DOHH2 (cell line): Measurements from ENCODE around the gene ANK3.

Experiments
- H3F3A ChIP-seq: fragments of 200-600 bp; sonication (generic), shearing (Covaris generic); 2 replicates; pipeline ENCODE4 v1.6.0; 2016; ENCODE audit warnings: antibody characterized with exemption, mild to moderate bottlenecking; ENCODE audit not compliant: control insufficient read depth, insufficient read depth
- H3K27ac ChIP-seq: fragments of 200-600 bp; sonication (generic); 2 replicates; pipeline ENCODE4 v1.5.1; 2014; ENCODE audit warnings: low read depth, mild to moderate bottlenecking, low read length, moderate library complexity
- H3K27me3 ChIP-seq: fragments of 200-600 bp; sonication (generic); 2 replicates; pipeline ENCODE4 v1.6.1; 2014; ENCODE audit warnings: mild to moderate bottlenecking, low read length, mixed read lengths; ENCODE audit not compliant: control insufficient read depth
- H3K36me3 ChIP-seq: fragments of 200-600 bp; sonication (generic); 2 replicates; pipeline ENCODE4 v1.6.1; 2014; ENCODE audit warnings: mild to moderate bottlenecking, low read length, moderate library complexity, mixed read lengths; ENCODE audit not compliant: control insufficient read depth
- H3K4me1 ChIP-seq: fragments of 200-600 bp; sonication (generic); 2 replicates; pipeline ENCODE4 v1.6.1; 2014; ENCODE audit warnings: mild to moderate bottlenecking, low read length, mixed read lengths; ENCODE audit not compliant: control insufficient read depth
- H3K4me2 ChIP-seq: fragments of 200-600 bp; sonication (generic); 2 replicates; pipeline ENCODE4 v1.6.0; 2014; ENCODE audit warnings: mild to moderate bottlenecking, low read length, moderate library complexity
- H3K4me3 ChIP-seq: fragments of 200-600 bp; sonication (generic); 2 replicates; pipeline ENCODE4 v1.5.1; 2014; ENCODE audit warnings: mild to moderate bottlenecking, low read length, mixed read lengths
- H3K79me2 ChIP-seq: fragments of 200-600 bp; sonication (generic); 2 replicates; pipeline ENCODE4 v1.6.1; 2014; ENCODE audit warnings: mild to moderate bottlenecking, low read length, mixed read lengths; ENCODE audit not compliant: control insufficient read depth
- H3K9me2 ChIP-seq: fragments of 200-600 bp; sonication (generic); replicated peaks from 2 replicates; pipeline ENCODE4 v1.6.1; 2014; ENCODE audit warnings: mild to moderate bottlenecking, low read length, mixed read lengths; ENCODE audit not compliant: control insufficient read depth
- H3K9me3 ChIP-seq: fragments of 200-600 bp; sonication (generic); 2 replicates; pipeline ENCODE4 v1.6.1; 2014; ENCODE audit warnings: antibody characterized with exemption, low read length, mixed read lengths; ENCODE audit not compliant: control insufficient read depth, insufficient read depth
- H4K20me1 ChIP-seq: fragments of 200-600 bp; sonication (generic); 2 replicates; pipeline ENCODE4 v1.6.0; 2014; ENCODE audit warnings: low read depth, mild to moderate bottlenecking, antibody characterized with exemption, low read length, moderate library complexity; ENCODE audit not compliant: control insufficient read depth, insufficient read depth
- CTCF ChIP-seq: fragments of 200-600 bp; sonication (generic); IDR thresholded peaks from one replicate; pipeline ENCODE4 v1.5.1; 2014; ENCODE audit warnings: antibody characterized with exemption, mild to moderate bottlenecking, low read depth, low read length; ENCODE audit not compliant: poor library complexity, severe bottlenecking
- EZH2phosphoT487 ChIP-seq: fragments of 200-600 bp; sonication (generic); IDR thresholded peaks from 2 replicates; pipeline ENCODE4 v1.6.1; 2017; ENCODE audit warnings: borderline replicate concordance, mild to moderate bottlenecking, antibody characterized with exemption, low read length, moderate library complexity, mixed read lengths

The ANK3 gene

DNA sequence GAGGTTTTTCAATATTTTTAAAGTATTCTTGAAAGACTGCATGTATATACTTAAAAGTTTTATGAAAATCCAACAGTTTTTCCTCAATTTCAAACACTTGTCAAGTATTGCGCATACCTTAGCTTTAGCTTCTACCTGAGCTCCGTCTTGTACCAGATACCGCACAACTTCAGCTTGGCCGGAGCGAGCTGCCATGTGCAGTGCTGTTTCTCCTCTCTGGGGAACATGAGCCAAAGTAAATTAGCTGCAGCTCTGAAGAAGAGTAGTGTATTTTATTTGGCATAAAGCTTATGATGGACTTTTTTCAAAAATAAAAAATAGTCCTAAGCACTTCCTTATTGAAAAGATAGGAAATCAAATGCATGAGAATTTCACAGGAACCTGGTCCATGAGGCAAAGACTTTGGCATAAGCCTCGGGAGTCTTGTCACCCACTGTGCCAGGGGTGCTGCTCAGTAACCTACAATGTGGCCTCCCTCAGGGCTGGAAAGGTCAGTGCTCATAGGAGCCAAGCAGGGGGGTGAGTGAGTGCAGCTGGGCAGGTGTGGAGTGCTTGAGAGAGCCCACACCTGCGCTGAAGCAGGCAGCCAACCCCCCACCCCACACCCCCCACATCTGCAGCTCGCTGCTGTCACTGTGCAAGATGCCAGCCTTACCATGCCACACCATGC is 189.5 kb downstream of the ANK3 start:
- Histone ChIP-seq H3K9me3 (no peaks in the 10 kb centered on the region), H3K27me3 (no peaks in the 10 kb centered on the region), H3K4me2 (no peak overlapping the region), H4K20me1 (no peaks in the 10 kb centered on the region), H3K4me1 (peaks cover 5% of the 10 kb centered on the region), H3K79me2 (no peaks in the 10 kb centered on the region), H3F3A (no peaks in the 10 kb centered on the region), H3K4me3 (no peak overlapping the region), H3K27ac (no peak overlapping the region), H3K36me3 (peaks cover 91% of the 10 kb centered on the region), H3K9me2 (no peaks in the 10 kb centered on the region)
- TF ChIP-seq CTCF, result no peak
- no peak for TF ChIP-seq EZH2phosphoT487

GRCh38 chr10:60197206-60197605 is 192.5 kb downstream of the ANK3 start:
- Histone ChIP-seq H3K79me2 (no peaks in the 10 kb centered on the region), H3K4me1 (no peaks in the 10 kb centered on the region), H3K9me3 (no peaks in the 10 kb centered on the region), H3K27me3 (no peaks in the 10 kb centered on the region), H3F3A (no peaks in the 10 kb centered on the region), H3K9me2 (no peaks in the 10 kb centered on the region), H3K36me3 (peaks cover 95% of the 10 kb centered on the region), H3K4me2 (no peak overlapping the region), H3K4me3 (no peak overlapping the region), H4K20me1 (no peaks in the 10 kb centered on the region), H3K27ac (no peak overlapping the region)
- TF ChIP-seq EZH2phosphoT487 (no peak), CTCF (no peak)

- Histone ChIP-seq H3K4me2 (no peak overlapping the region), H3F3A (no peaks in the 10 kb centered on the region), H4K20me1 (no peaks in the 10 kb centered on the region), H3K36me3 (peaks cover 95% of the 10 kb centered on the region), H3K4me3 (no peak overlapping the region), H3K79me2 (no peaks in the 10 kb centered on the region), H3K9me2 (no peaks in the 10 kb centered on the region), H3K4me1 (no peaks in the 10 kb centered on the region), H3K27me3 (no peaks in the 10 kb centered on the region), H3K9me3 (no peaks in the 10 kb centered on the region), H3K27ac (no peak overlapping the region)
- TF ChIP-seq EZH2phosphoT487, result no peak
- no peak for TF ChIP-seq CTCF
These were observed 195.3 kb downstream of the ANK3 start for GRCh38 chr10:60194421-60194820.
